CD4-positive, alpha-beta T cell treated with Interleukin-15 for 1 hour (primary cell): ENCODE measurements around the gene IQCN.

Experiments
- DNase-seq: peaks from one replicate; pipeline ENCODE4 v3.0.0-alpha.2; 2020

Gene IQCN

DNA sequence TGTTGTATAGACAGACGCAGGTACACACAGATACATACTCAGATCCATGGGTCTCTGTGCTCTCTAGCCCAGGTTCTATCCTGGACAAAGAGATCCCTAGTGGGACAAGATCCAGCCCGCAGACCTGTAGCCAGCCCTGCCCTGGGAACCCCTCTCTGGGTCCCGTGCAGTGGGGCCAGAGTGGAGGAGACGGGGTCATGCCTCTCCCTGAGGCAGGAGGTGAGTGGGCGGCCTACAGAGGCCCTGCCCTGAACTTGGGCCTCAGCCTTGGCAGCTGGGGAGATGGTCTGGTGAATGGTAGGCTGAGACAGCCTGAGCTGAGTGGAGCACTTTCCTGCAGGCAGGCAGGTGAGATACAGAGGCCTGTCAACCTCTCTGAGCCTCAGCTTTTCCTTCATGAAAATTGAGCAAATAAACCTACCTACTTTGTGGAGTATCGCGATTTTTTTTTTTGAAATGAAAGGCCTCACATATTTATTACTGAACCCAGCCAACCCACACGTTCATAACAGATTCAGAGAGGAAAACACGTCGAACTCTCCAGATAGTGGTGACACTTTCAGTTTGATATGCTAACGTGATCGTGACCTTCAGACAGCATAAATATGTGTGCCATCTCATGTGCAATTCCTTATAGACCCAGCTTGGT, 10.6 kb upstream of the IQCN start:
- DNase-seq: no peak

- no peak for DNase-seq
Measured at GRCh38 chr19:18283338-18283737, 9.1 kb upstream of the IQCN start.

DNA sequence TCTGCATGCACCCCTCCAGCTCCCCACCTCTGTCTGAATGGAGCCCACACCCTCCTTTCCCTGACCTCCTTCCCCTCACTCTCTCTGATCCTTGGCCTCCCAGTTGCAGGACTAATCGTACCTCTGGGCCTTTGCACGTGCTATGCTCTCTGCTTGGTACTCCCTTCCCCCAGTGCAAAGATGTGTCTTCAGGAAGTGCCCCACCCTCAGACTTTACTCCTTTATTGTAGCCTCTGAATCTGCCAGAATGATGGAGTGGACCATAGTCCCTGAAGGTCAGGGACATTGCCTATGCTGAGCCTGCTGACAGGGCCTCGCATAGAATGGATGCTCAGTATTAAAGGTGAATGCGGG, 8.5 kb upstream of the IQCN start:
- DNase-seq: peak; percentile 55

- DNase-seq: no peak
Measured at GRCh38 chr19:18282021-18282787, 8.0 kb upstream of the IQCN start.

DNA sequence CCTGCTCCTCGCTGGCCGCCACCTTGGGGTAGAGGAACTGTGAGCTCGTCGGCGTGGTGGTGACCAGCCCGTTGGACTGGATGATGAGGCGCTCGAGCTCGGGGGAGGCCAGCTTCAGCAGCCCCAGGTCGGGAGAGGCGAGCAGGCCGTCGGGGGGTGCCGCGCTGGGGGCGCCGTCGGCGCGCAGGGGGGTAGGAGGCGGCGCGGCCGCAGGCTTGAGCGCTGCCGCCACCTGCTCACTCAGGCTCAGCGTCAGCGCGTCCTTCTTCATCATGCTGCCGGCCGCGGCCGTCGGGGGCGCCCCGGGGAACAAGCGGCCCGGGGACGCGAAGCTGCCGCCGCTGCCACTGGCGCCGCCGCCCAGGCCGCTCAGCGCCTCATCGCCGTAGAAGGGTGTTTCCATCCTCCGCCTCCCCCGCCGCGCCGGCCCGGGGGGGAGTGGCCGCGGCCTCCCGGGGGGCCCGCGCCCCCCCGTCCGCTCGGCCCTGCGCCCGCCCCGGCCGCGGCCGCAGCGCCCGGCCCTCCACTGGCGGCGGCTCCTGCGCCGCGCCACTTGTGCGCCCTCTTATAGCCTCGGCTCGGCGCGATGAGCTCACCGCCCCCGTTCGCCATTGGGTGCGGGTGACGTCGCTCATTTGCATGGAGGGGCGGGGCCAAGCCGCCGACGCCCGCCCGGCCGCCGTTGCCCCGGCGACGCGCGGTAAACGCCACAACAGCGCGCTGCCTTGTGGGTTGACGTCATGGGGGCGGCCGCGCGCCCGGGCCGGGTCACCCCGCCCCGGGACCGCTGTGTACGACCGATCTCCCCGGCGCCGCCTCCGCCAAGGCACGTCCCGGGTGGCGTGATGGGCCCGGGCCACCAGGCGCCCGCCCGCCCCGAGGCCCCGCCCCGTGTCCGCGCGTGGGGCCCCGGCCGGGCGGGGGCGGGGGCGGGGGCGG, 7.1 kb upstream of the IQCN start, which contains the start of gene JUND:
Gene JUND (minus strand): TSS at position 541 of the 939 bp plus-strand sequence. CDS start 138 bp downstream, at position 403.
- DNase-seq: peak; percentile 99

- peak; percentile 88 for DNase-seq
Measured at GRCh38 chr19:18280247-18281081, 6.2 kb upstream of the IQCN start.

GRCh38 chr19:18279516-18280246, 5.4 kb upstream of the IQCN start:
- DNase-seq: peak; percentile 93

DNA sequence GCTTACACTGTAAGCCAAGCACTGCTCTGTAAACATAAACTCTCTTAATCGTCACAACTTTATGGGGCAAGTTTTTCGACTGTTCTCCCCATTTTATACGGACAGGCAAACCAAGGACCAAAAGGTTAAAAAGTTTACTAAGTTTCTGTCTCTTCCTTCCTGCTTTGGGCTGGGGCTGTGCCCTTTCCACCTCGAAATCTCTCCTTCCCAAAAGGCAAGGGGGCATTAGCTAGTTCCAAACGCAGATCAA, 4.9 kb upstream of the IQCN start:
- no peak for DNase-seq

GRCh38 chr19:18278521-18279265, 4.4 kb upstream of the IQCN start:
- peak; percentile 74 for DNase-seq

GRCh38 chr19:18274781-18275356, 617 bp upstream of the IQCN start:
- peak; percentile 77 for DNase-seq

- no peak for DNase-seq
Measured at GRCh38 chr19:18273561-18274218, 562 bp downstream of the IQCN start.

GRCh38 chr19:18271433-18271841, 2.8 kb downstream of the IQCN start:
- no peak for DNase-seq

DNA sequence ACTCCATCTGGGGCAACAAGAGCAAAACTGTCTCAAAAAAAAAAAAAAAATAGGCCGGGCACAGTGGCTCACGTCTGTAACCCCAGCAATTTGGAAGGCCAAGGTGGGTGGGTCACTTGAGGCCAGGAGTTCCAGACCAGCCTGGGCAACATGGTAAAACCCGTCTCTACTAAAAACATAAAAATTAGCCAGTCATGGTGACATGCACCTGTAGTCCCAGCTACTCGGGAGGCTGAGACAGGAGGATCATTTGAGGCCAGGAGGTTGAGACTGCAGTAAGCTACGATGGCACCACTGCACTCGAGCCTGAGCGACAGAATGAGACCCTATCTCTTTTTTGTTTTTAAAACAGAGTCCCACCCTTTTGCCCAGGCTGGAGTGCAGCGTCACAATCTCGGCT, 3.9 kb downstream of the IQCN start:
- DNase-seq: no peak

DNA sequence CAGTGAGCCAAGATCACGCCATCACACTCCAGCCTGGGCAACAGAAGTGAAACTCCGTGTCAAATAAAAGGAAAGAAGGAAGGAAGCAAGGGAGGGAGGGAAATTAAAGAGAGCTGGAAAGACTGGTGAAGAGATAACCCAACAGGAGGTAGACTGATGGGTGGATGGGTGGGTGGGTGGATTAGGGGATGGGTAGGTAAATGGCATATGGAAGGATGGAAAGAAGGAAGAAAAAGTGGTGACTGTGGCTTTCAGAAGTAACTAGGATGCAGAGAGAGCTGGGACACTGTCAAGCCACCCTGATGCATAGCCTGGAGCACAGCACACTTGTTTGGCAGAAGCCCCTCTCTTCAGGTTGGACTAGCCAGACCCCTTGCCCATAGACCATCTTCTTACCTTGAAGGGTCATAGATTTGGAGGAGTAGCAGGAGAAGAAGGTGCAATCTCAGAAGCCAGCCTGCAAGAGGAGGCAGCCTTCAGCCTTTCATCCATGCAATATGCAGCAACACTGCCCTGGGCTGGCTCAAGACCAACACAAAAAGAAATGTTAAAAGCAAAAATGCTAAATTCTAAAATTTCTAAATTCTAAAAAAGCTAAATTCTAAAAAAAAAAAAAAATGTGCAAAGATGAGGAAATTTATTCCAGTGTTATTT, 5.1 kb downstream of the IQCN start:
- DNase-seq: no peak

- no peak for DNase-seq
Measured at GRCh38 chr19:18266771-18267686, 7.2 kb downstream of the IQCN start.

- DNase-seq: no peak
Measured at GRCh38 chr19:18265582-18265981, 8.7 kb downstream of the IQCN start.

DNA sequence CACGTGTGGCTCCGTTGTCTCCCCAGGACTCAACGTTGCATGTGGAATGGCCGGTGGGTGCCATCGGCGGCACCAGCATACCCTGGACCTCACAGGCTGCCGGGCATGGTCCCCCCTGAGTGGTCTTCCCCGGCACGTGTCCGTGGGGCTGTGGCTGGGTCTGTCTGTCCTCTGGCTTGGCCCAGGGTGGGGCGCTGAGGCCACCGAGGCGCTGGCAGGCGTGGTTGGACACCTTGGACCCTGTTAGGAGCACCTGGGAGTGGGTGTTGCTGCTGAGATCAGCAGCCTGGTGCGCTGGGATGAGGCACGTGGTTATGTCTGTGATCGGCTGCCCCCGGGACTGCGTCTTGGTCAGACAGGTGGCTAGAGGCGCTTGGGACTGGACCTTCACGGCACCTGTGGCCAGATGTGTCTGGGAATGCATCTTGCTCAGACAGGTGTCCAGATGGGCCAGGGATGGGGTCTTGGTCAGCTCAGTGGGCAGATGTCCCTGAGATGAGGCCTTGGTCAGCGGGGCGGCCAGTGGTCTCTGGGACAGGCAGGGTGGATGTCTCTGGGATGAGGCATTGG, 9.2 kb downstream of the IQCN start:
- no peak for DNase-seq

- no peak for DNase-seq
Measured at GRCh38 chr19:18264137-18264854, 10.0 kb downstream of the IQCN start.
